GM19463 (cell line): ENCODE data around the gene RTN4RL1.

Experiments used
- ATAC-seq: cut with Tn5 transposase; IDR thresholded peaks from one replicate; pipeline ENCODE4 v1.9.1; 2021; ENCODE audit warnings: mild to moderate bottlenecking, moderate library complexity; ENCODE audit not compliant: unreplicated experiment

RTN4RL1 gene

GRCh38 chr17:2059547-2060384 is 34.6 kb upstream of the RTN4RL1 start:
- no peak for ATAC-seq

GRCh38 chr17:2058586-2059546 is 33.7 kb upstream of the RTN4RL1 start:
- no peak for ATAC-seq

DNA sequence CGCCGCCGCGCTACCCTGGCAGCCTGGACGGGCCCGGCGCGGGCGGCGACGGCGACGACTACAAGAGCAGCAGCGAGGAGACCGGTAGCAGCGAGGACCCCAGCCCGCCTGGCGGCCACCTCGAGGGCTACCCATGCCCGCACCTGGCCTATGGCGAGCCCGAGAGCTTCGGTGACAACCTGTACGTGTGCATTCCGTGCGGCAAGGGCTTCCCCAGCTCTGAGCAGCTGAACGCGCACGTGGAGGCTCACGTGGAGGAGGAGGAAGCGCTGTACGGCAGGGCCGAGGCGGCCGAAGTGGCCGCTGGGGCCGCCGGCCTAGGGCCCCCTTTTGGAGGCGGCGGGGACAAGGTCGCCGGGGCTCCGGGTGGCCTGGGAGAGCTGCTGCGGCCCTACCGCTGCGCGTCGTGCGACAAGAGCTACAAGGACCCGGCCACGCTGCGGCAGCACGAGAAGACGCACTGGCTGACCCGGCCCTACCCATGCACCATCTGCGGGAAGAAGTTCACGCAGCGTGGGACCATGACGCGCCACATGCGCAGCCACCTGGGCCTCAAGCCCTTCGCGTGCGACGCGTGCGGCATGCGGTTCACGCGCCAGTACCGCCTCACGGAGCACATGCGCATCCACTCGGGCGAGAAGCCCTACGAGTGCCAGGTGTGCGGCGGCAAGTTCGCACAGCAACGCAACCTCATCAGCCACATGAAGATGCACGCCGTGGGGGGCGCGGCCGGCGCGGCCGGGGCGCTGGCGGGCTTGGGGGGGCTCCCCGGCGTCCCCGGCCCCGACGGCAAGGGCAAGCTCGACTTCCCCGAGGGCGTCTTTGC is 32.8 kb upstream of the RTN4RL1 start:
- ATAC-seq: no peak

DNA sequence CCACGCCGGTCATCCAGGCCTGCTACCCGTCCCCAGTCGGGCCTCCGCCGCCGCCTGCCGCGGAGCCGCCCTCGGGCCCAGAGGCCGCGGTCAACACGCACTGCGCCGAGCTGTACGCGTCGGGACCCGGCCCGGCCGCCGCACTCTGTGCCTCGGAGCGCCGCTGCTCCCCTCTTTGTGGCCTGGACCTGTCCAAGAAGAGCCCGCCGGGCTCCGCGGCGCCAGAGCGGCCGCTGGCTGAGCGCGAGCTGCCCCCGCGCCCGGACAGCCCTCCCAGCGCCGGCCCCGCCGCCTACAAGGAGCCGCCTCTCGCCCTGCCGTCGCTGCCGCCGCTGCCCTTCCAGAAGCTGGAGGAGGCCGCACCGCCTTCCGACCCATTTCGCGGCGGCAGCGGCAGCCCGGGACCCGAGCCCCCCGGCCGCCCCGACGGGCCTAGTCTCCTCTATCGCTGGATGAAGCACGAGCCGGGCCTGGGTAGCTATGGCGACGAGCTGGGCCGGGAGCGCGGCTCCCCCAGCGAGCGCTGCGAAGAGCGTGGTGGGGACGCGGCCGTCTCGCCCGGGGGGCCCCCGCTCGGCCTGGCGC is 32.1 kb upstream of the RTN4RL1 start:
- ATAC-seq: no peak

- ATAC-seq: no peak
These were observed 31.4 kb upstream of the RTN4RL1 start for GRCh38 chr17:2056206-2057174.

GRCh38 chr17:2055292-2056205 is 30.4 kb upstream of the RTN4RL1 start:
- ATAC-seq: no peak

GRCh38 chr17:2054512-2055291 is 29.6 kb upstream of the RTN4RL1 start, which contains the start of gene HIC1:
Gene HIC1 (plus strand): TSS chr17:2055103. CDS start chr17:2056691, 1,588 bp downstream.
- ATAC-seq: peak; percentile 26

- ATAC-seq: no peak
These were observed 29.1 kb upstream of the RTN4RL1 start for GRCh38 chr17:2054262-2054511.

GRCh38 chr17:2053380-2054261 is 28.5 kb upstream of the RTN4RL1 start:
- ATAC-seq: no peak

DNA sequence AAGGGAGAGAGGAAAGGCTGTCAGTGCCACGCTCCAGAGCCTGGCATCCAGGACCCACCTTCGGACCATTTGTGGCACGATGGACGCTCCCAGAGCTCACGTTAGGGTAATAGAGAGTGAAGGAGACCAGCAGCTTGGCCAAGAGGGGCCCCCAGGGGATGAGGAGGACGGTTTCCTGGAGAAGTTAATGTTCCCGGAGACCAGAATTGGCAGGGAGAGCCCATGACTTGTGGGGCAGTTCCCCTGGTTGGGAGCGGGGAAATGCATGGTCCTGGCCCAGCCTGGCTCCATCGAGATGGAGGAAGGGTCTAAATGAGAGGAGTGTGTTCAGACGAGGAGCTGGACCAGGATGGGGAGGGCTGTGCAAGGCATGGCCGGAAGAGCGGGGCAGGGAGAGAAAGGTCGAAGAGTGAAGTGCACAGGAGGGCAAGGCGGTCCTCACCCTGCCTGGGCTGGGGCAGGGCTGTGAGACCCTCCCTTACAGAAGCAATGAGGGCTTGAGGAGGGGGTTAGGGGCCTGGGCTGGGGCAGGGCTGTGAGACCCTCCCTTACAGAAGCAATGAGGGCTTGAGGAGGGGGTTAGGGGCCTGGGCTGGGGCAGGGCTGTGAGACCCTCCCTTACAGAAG is 26.9 kb upstream of the RTN4RL1 start:
- ATAC-seq: no peak

DNA sequence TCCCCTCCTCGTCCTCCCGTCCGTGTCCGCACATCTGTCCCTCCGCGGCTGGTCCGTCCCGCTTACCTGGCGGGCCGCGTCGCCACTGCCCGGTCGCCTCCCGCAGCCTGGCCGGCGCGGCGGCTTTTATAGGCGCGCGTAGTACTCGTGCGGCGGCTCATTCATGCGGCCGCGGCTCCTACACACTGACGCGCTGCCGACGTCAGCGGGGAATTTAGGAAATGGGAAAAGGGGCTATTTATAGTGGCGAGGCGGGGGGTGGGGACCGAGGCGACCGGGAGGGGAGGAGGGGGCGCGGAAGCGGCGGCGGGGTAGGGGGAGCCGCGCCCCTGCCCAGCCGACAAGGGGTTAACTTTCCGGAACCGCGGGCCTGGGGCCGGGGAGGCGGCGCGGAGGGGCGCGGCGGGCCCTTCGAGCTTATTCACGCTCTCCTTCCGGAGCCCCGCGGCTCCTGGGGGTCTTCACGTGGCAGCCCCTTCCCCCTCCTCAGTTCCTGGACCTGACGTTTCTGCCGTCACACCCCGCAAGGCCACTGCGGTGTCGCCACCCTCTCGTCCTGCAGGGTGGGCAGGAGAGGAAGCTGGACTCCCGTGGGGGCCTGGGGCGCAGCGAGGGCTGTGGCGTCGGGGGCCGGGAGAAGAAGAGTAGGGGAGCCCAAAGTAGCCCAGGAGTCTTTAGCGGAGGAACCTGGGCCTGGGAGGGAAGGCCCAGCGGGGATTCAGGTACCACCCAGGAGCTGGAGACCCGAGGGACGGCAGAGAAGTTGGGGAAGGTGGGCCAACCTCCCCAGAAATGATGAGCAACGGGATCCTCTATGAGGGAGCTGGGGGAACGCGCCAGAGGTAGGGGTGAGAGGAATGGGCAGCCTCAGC is 26.2 kb upstream of the RTN4RL1 start:
- ATAC-seq: no peak

DNA sequence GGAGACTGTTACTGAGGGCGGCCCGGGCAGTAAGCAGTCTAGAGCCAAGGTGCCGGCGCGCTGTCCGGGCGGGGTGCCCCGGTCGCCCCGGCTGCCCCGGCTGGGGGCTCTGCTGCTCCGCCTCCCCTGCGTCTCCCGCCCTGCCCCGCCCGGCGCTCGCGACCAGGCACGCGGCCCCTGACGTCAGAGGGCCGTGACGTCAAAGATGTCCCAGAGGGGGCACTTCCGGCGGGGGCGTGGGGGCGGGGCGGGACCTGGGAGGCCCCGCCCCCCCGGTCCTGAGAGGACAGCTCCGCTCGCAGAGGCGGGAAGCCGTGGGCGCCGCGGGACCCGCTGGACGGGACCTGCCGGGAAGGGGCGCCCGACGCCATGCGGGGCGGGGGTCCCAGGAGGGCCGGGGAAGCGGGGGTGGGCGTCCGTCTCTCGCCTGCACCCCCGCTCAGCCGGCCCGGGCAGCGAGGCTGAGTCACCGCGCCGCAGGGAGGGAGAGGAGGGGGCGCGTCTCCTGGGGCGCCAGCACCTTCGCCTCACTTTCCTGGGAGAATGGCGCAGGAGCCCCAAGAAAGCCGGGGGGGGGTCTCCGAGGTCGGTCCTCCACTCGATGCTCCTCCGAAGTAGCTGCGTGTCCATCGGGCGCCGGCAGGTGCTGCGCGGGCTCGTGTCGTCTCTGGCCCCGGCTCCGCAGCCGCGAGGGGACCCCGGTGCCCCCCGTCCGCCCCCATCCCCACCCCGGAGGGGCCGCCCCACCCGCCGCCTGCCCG is 25.3 kb upstream of the RTN4RL1 start:
- ATAC-seq: no peak

DNA sequence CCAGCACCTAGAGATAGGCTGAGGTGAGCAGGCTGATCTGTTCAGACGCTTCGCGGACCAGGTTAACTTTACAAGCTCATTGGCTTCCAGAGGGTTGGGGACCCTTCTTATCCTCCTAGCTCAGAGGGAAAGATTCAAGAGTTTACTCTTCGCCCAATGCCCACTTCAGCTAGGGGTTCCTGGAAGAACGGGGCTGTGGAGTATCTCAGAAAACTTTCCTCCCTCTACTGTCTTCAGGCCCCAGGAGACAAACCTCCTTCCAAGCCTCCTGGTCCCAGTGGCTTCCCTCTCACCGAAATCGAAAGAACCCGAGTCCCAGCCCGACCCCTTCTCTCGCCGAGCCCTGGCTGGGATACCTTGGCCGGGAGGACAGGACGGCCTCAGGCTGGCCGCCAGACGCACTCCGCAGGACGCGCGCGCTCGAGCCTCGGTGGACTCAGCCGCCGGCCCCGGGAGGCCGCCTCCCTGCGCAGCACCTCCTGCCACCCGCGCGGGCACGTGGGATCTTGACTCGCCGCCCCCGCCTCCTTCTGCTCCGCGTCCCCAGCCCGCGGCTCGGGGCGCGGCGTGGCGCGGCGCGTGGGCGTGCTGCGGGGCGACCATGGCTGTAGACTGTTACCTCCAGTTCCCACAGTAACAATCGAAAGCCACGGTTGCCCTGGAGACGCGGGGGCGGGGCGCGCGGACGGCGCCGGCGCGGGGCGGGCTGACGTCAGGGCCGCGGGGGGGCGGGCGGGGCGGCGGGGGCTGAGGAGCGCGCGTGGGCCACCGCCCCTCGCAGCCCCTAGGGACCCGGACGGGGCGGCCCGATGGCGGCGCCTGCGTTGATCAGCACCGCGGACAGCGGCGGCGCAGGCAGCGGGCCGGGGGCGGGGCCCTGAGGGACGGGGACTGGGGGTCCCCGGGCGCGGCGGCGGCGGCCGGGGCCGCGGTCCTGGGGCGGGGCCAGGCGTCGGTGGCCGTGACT is 24.5 kb upstream of the RTN4RL1 start:
- peak; percentile 57 for ATAC-seq
